GM18511 (cell line): Measurements from ENCODE around the gene SSBP3.

Experiments used
- ATAC-seq: cut with Tn5 transposase; IDR thresholded peaks from one replicate; pipeline ENCODE4 v1.9.1; 2021; ENCODE audit warnings: mild to moderate bottlenecking, moderate library complexity; ENCODE audit not compliant: unreplicated experiment

SSBP3 gene

DNA sequence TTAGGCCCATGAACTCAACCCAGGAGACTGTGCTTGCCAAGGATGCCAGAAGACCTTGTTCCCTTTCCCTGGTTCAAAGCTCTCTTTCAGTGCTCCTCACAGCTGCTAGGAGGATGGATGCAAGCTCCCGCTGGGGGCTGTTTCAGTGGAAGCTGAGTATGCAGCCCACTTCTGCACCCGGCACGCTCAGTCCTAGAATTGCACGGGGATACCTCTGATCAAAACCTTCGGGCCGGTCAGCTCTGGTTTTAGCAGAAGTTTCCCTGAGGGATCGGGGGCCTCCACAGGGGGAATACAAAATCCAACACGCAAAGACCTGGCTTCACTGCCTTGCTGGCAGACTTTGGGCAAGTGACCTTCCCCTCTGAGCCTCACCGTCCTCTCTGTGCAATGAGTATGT lies 4.2 kb upstream of the SSBP3 start:
- ATAC-seq, result no peak

DNA sequence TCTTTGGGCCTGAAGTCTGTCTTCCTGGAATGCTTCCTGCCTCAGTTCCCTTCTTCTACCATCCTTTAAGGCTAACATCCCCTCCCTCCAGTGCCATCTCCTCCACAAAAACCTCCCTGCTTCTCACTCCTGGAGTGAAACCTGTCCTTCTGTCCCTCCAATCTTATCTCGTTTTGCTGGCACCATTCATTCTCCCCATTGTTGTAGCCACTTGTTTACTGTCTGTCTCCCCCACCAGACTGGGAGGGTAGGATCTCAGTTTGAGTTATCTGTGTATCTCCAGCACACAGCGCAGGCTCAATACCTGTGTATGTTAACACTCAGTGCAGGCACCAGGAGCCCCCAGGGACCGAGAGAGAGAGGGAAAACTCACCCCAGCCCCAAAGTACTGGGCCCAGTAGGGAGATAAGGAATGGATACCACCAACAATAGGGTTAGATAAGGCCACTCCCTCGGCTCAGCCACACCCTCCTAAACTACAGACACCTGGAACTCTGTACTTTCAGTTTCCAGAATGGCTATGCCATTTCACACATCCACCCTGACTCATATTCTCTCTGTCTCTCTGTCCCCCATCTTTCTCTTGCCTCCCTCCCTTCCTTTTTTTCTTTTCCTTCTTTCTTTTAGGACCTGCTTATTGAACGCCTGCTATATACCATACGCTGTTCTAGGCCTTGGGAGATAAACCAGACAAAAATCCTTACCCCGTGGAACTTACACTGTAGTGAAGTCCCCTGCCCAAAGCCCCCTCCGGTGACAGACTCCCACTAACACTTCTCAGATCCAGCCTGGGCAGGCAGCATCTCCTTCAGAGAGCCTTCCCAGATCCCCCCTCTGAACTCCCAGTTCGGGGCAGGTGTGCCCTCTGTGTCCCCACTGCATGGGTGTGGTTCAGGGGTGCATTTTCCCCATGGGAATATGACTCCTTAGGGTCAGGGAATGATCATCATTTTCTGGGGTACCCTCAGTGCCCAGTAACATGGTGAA lies 3.3 kb upstream of the SSBP3 start:
- ATAC-seq, result peak; percentile 49

DNA sequence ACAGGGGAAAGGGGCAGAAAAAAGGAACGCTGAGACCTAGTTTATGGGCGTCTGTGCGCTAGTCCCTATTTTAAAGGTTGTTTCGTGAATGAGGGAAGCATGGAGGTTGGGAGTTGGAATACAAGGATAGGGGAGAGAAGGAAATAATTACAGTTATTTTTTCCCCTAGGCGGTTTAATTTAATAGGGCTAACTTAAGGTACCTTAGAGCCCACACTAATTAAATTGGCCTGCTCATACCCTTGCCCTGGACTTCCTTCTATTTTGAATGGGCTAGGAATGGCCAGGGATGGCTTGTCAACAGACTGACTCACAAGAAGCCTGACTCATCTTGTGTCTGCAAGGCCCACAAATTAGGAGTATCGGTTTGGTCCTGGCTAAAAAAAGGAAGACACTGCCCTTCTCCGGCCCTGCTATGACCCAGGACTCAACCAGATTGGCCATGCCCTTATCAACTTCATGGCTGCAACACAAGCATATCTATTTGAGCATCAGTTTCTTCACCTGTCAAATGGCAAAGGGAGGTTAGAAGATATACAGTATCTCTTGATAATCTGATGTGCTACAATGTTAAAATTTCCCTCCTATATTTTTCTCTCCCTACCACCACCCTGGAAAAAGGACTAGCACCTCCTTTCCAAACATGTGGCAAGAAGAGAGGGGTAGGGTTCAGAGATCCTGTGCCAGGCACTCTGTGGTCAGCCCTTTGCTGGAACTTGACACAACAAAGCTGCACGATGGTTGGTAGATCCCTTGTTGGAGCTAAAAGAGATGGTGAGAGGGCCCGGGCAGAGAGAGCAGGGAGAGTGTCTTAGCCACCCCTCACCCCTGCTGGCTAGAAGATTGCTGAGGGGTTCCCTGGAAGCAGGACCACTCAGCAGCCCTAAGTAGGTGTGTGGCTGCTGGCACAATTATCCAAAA lies 2.2 kb upstream of the SSBP3 start:
- no peak for ATAC-seq

DNA sequence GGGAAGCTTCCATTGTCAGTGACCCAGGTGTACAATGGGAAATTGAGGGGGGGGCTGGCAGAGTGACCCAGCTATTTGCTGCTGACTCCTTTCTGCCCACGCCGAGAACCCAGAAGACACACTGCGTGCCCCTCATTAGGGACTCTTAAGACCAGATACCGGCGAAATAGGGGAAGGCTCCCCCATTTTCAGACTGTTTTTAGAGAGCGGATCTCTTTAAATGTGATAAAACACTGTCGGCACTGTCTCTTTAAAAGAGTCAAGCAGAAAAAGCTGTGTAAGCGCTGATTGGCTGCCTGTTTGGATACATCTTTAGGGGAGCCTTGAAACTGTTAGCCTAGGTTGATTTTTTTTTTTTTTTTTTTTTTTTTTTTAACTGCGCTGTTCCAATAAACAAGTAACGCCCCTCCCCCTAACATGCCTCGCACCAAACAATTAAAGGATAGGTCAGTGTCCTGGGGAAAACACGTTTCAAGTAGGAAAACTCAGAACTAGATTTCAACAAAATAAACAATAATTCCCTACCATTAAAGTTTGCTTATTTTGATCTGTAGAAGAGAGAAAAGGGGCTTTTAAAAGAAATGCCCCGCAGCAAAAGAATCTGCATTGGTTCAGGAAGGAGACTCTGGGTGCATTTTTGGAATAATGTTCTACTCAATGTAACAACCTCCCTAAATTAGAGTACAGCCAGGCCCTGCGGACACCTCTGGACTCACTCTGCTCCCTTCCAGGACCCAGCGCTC lies 1.4 kb upstream of the SSBP3 start:
- ATAC-seq, result peak; percentile 33

DNA sequence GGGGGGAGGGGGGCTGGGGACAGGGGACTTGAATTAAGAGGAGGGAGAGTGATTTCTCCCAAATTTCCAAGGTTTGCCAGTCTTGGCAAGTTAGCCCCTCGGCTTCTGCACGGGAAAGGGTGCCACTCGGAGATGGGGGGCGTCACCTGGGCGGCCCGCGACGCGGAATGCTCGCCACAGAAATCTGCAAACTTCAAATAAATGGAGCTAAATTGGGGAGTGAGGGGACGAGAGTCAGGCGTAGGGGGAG lies 885 bp upstream of the SSBP3 start:
- no peak for ATAC-seq

DNA sequence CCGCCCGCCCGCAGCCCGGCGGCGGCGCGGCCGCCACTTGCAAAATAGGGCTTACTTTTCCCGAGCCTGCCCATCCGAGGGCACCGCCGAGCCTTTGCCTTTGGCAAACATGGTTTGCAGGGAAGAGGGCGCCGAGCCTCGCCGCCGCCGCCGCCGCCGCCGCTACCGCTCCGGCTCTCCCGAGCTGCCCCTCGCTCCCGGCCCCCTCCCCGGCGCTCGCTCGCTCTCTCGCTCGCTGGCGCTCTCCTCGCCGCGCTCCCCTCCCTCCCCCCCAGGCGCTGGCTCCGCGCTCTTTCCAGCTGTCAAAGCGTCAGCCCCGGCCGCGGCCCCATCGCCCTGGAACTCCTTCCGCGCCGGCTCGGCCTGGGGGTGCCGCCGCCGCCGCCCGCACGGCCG lies 298 bp downstream of the SSBP3 start:
- ATAC-seq, result no peak

DNA sequence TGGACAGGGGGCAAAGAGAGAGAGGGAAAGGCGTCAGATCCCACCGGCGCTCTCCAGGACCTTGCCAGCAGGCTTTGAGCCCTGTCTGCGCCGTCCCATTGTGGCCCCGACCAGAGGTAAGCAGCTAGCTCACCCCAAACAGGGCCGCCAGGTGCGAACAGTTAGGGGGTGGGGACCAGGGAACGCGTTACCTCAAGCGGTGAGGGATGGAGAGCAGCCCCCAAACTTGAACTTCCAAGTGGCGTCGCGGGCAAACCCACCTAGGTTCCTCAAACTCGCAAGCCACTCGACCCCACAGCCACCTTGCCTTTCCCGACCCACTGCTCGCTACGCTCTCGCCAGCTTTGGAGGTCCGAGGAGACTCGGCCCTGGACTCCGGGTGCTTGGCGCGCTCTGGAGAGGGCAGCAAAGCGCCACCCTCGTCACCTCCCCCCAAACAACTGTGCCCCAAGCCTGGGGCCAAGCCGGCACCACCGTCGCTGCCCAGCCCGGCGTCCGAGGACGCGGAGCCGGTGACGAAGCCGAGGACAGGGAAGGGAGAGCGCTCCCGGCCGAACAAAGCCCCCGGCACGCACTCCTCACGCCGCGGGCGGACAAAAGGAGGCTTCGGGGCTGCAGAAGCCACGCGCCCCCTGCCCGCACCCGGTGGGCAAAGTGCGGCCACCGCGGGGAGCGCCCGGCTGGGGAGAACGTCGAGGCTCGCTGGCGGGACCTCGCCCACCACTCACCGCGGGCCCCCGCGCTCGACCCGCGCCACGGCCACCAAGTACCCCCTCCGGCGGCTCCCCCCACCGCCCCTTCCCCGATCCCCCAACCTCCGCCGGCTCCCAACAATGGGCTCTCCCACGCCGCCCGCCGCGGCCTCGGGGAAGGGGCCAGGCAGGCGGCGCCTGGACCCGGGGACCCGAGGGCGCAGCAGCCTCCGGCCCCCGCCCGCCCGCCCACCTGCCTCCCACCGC lies 976 bp downstream of the SSBP3 start:
- no peak for ATAC-seq

DNA sequence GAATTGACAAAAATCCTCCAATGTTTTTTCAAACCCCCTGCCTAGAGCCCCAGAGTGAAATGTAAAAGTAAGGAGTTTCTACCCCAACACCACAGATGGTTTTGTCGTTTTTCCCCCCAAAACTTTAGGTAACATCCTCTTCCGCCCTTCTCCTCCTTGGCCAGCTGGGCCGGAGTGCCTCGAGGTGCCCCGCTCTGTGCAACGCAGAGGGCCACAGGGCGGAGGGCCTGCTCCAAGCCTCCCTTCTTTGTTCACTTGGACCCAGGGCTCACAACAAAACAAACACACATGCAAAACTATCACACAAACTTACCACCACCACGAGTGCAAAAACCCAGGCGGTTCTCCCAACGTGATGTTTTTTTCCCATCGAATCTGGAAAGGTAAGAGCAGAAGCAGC lies 1.9 kb downstream of the SSBP3 start:
- no peak for ATAC-seq

DNA sequence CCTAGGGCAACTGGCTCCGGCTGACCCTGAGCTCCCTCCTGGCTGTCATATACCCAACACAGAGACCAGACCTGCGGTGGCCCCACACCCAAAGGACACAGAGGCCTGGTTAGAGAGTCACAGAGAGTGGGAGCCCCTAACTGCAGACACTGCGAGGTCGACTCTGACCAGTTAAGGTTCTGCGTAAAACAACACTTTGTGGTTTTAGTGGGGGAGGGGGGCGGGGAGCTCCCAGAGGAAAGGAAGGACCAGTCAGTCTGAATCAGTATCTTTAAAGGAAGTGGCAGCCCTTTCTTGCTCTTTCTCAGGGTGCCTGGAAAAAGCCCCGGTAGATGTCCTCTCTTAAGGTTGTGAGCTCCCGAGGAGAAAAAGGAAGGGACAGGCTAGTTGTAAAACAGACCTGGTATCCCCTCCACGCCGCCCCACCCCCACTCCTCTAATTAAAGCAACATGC lies 2.4 kb downstream of the SSBP3 start:
- no peak for ATAC-seq

DNA sequence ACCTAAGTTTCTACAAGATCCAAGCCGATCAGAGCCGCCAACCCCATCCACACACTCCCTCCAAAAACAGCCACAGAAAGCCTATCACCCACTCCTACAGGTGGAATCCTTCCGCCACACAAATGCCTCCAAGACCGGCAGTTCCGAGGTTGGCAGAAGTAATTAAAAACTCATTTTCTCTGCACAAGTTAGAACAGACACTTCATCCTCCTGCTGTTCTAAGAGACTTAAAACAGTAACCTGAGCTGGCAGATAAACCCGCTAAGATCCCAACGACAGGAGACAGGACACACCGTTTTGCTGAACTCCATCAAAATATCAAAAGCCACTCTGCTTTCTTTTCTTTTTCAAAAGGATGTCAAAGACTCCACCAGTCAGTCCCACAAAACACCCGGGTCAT lies 2.8 kb downstream of the SSBP3 start:
- no peak for ATAC-seq

DNA sequence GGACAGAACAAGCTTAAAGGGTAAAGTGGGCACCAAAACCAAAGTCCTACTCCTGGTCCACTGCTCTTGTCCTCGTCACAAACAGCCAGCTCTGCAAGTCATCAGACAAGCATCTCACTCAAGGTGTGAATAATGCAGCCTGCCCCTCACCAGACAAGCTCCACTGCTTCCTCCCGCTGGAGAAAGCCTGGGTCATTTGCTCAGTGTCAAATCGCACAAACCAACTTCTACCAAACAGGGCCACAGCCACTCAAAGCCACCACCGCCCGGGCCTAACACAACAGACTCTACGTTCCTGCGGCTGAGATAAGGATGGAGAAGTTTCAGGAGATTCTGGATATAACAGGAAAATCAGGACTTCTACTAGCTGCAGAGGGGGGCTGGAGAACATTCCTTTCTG lies 3.3 kb downstream of the SSBP3 start:
- no peak for ATAC-seq

DNA sequence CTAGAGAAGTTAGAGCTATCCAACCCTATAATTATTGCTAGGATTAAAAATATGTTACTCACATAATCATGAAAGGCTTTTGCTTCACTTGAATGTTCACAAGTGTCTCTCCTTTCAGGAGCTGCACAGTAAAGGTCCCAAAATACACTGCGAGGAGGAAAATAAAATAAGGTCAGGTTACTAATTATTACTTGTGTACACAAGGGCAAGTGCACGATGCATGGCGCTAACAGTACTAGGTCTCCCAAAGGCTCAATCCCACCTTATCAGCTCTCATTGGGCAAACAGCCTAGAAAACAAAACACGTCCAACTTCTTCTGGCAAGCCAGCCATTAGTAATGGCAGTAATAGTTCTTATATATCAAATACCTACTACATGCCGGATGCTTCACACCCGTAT lies 4.4 kb downstream of the SSBP3 start:
- no peak for ATAC-seq

DNA sequence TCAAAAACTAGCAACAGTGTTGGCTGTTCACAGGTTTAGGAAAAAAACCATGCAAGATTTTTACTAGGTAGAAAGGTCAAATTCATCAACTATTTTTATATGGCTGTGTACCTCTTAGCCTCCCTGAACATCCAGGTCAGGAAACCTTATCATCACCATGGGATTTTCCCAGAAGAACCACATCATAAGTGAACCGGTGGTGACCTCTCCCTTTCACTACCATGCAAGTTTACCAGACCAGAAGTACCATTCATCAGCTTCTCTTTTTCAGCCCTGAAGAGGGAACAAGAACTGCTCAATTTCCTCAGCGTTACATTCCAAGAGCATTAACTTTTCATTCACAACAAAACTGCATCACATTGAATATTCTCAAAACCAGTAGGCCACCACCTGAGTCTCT lies 5.9 kb downstream of the SSBP3 start:
- ATAC-seq, result no peak

DNA sequence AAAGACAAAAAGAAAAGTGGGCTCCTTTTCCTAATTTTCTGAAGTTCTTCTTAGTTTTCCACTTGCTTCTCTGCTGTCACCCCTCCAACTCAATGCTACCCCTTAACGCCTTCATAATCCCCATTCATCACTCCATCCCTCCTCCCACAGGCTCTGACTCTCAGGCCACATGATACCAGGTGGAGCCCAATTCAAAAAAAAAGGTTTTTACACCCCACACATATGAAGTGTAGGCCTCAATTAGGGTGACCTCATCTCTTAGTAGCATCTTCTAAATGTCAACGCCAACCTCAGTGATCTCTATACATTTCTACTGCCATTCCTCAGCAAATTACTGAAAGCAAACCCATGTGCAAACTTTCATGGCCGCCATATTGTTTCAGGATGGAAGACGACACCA lies 6.4 kb downstream of the SSBP3 start:
- ATAC-seq, result no peak

DNA sequence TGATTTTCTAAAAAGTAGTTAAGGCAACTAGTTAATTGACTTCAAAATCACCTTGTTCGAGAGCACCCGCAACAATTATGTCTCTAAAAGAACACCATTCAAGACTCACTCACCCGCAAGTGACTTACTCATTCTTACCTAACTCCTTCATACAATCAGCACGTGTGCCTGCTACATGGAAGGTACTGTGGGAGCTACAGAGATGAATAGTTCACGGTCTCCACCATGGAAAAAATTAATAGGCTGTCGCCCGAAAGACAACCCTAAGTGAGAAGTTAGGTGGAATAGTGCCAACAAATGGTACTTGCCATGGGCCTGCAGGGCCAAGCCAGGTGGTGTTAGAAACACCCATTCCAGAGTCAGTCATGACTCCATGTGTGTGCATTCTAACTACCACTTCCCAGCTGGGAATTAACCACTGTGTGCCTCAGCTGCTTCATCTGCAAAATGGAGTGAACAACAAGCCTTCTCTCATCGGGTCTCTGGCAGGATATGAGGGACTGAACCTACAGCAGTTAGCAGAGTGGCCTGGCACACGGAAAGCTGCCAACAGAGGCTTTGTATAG lies 7.1 kb downstream of the SSBP3 start:
- no peak for ATAC-seq

DNA sequence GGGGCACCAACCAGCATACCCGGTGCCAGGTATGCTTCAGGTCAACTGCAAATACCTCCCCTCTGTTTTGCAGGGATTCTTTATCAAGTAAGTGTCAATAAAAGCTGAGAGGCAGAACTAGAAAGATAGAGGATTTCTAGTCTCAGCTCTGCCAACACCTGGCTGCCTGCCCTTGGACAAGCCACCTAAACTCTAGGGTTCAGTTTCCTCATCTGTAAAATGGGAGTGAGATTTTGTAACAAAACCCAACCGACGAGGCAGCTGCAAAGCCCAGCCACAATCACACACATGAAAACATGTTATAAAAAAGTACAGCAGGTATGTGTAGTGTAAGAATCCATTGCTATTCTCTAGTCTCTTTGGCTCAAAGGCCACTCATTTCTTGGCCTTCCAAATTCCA lies 8.2 kb downstream of the SSBP3 start:
- ATAC-seq, result no peak

DNA sequence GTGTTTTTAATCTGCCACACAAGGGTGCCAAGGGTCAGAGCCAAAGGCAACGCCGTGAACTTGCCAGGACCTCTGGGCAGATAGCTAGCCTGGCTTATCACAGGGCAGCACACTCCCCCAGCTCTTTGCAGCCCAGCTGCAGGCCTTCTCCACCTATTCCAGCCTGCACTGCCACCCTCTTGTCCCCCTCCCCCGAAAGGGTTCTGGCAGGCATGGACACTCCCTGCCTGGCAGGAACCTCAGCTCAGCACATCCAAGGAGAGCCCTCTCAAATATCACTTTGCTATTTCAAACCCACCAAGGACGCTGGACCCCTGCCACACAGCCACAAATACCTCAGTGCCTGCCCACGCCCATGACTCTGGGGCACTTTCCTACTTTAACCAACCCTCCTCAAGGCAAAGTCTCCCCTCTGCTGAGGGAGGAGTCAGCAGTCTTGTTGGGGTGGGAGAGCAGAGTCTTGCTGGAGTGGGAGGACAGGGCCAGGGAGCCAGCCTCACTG lies 9.1 kb downstream of the SSBP3 start:
- no peak for ATAC-seq

DNA sequence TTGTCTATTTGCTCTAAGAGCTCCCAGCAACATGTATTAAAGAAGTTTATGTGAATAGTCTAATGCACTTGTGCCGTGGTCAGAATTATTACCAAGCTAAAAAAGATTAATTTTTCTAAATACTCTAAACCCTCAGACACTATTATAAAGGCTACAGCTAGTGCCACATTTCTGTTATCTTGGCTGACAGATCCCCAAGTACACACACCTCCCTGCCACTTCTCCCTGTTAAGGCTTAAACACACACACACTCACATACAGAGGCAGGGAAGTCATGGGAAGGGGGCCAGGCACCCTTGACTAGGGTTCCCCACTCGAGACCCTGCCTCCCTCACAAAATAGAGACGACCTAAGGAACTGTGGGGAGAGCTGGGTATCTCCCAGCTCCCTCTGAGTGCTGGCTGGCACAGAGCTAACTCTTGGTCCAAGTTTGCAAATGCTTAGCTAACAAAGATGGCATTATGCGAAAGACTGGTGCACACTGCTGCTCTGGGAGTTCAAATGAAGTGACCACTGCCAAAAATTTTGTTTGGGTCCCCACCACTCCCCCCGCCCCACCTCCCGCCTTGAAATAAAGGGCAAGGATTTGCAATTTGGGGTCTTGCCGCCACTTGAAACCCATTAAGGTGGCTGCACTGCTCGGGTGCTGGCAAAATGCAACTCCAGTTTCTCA lies 9.8 kb downstream of the SSBP3 start:
- no peak for ATAC-seq

DNA sequence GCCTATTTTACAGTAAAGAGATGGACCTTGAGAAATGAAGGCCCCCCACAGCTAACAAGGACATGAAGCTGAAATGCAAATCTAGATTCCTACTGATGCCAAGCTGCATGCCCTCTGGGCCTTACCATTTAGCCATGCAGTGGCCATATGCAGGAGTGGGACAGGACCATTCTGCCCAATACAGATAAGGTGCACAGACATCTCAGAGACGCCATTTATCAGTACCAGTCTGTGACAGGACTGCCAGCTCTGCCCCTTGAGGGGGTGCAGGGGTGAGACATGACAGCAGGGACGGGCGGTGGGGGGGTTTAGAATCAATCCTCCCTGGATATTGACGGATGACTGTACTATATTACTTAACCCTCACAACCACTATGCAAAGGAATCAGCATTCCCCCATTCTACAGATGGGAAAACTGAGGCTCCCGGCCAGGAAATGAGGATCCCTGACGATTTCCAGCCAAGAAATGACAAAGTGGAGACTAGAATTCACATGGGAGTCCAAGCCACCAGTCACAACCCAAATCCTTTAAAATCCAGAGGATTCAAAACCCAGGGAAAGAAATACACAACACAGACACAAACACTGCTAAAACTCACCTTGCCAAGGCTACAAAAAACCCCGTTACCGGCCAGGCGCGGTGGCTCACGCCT lies 10.8 kb downstream of the SSBP3 start:
- ATAC-seq, result no peak
